Caco-2 (cell line): ENCODE data around the gene PROX1. TPM values are rescaled to one million over a fixed set of nuclear protein-coding genes. Genes with fewer than 3 reads are reported as not detected.

Experiments
- BruUV-seq: library from RNA; stranded (reverse); fragments of 400-500 nt; replicated peaks from 2 replicates; lab custom pipeline; 2021; lab: Mats Ljungman, UMichigan
- CTCF ChIA-PET: fragments of 300-600 bp; sonication (Branson Sonifier 250); formaldehyde crosslinking; loops from one replicate; lab custom pipeline; 2022; ENCODE audit warnings: antibody characterized with exemption; lab: Charles Lee
- POLR2A ChIA-PET: fragments of 300-600 bp; sonication (Branson Sonifier 250); formaldehyde crosslinking; loops from one replicate; lab custom pipeline; 2022; ENCODE audit warnings: antibody characterized with exemption; lab: Charles Lee
- DNase-seq, 2 experiments: peaks; one replicate each; pipeline versions ENCODE4 v3.0.0 to v3.0.0-alpha.2; 2020 to 2022
- H3K27me3 ChIP-seq: replicated peaks from 2 replicates; pipeline ENCODE4 v1.6.0; 2011; ENCODE audit warnings: low read length; ENCODE audit not compliant: control insufficient read depth, insufficient read depth
- H3K36me3 ChIP-seq: 2 replicates; pipeline ENCODE4 v1.5.1; 2011; ENCODE audit warnings: low read length; ENCODE audit not compliant: control insufficient read depth, insufficient read depth
- H3K4me1 ChIP-seq: fragments of 250-450 bp; sonication (Bioruptor Pico); 2 replicates; pipeline ENCODE4 v1.5.1; 2020; ENCODE audit warnings: mild to moderate bottlenecking
- H3K4me3 ChIP-seq: 2 replicates; pipeline ENCODE4 v1.5.1; 2011; ENCODE audit warnings: low read depth, mild to moderate bottlenecking, control low read depth, low read length
- H3K9me3 ChIP-seq: fragments of 250-450 bp; sonication (Bioruptor Pico); 2 replicates; pipeline ENCODE4 v1.5.1; 2020; ENCODE audit warnings: mild to moderate bottlenecking, moderate library complexity
- H3K27ac Mint-ChIP-seq: one replicate; pipeline ENCODE4 v1.8.0; 2022; ENCODE audit warnings: mixed read lengths; ENCODE audit not compliant: unreplicated experiment
- H3K27me3 Mint-ChIP-seq: one replicate; pipeline ENCODE4 v1.8.0; 2022; ENCODE audit warnings: mixed read lengths; ENCODE audit not compliant: insufficient read depth, unreplicated experiment
- H3K36me3 Mint-ChIP-seq: one replicate; pipeline ENCODE4 v1.8.0; 2022; ENCODE audit warnings: mild to moderate bottlenecking, mixed read lengths; ENCODE audit not compliant: insufficient read depth, unreplicated experiment
- H3K4me1 Mint-ChIP-seq: one replicate; pipeline ENCODE4 v1.8.0; 2022; ENCODE audit warnings: low read depth, mixed read lengths; ENCODE audit not compliant: unreplicated experiment
- H3K4me3 Mint-ChIP-seq: one replicate; pipeline ENCODE4 v1.8.0; 2022; ENCODE audit warnings: mild to moderate bottlenecking, moderate library complexity, mixed read lengths; ENCODE audit not compliant: unreplicated experiment
- H3K9me3 Mint-ChIP-seq: one replicate; pipeline ENCODE4 v1.8.0; 2022; ENCODE audit warnings: mixed read lengths; ENCODE audit not compliant: unreplicated experiment
- intact Hi-C: fragments of 100-400 bp; cut with micrococcal nuclease; formaldehyde crosslinking; loops from one replicate; pipeline ENCODE4 v1.10.0; 2022; ENCODE audit not compliant: unreplicated experiment
- total RNA-seq: library from RNA; stranded (reverse); gene quantifications from 2 replicates; pipeline ENCODE4 v1.2.3, GENCODE V29; 2022
- TF ChIP-seq, protein P1 (sequence below), 2 experiments: fragments of 200-600 bp in 1 of 2; IDR thresholded peaks; 1 replicate in 1 of 2; 2 replicates in 1 of 2; pipeline versions ENCODE4 v1.5.1 to v1.8.0; 2011 to 2022; ENCODE audit warnings: antibody characterized with exemption in 1 of 2, control low read depth in 1 of 2, inconsistent platforms in 1 of 2, low read depth in 1 of 2, low read length in 1 of 2, mild to moderate bottlenecking in 1 of 2, moderate library complexity in 1 of 2; ENCODE audit not compliant: insufficient read depth in 1 of 2, severe bottlenecking in 1 of 2, unreplicated experiment in 1 of 2

The PROX1 gene
- total RNA-seq, 1 experiment from 2014 or later: 17.6 TPM

DNA sequence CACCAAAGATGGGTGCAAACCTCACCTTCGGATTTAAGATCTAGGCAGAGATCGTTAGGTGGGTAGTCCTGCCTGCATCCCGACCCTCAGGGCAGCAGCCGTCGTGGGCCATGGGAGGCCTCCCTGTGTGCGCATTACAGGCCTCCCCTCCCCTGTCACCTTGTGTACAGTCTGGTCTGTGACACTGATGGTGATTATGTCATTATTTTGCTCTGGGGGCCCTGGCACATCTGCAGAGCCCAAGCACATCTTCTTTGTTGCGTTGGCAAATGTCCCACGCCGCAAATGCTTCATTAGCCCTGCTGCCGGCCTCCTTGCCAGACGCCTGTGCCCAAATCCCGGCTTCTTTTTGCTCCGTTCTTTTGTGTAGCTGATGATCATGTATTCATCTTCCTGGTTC is 31.7 kb downstream of the PROX1 start:
- ChIA-PET CTCF (no interaction called here), POLR2A (no interaction called here)
- H3K27ac Mint-ChIP-seq: no peak overlapping the region
- Histone ChIP-seq H3K27me3 (no peaks in the 10 kb centered on the region), H3K36me3 (0 out of 2 replicates have a peak, but pooled peaks cover 1% of the 10 kb centered on the region), H3K9me3 (no peaks in the 10 kb centered on the region), H3K4me3 (no peak overlapping the region), H3K4me1 (no peaks in the 10 kb centered on the region)
- no peak overlapping the region for H3K4me3 Mint-ChIP-seq
- intact Hi-C loops: no loop called here
- no peak for DNase-seq
- H3K36me3 Mint-ChIP-seq: peaks cover 4% of the 10 kb centered on the region
- BruUV-seq: no TSS peak
- TF ChIP-seq, protein P1, sequence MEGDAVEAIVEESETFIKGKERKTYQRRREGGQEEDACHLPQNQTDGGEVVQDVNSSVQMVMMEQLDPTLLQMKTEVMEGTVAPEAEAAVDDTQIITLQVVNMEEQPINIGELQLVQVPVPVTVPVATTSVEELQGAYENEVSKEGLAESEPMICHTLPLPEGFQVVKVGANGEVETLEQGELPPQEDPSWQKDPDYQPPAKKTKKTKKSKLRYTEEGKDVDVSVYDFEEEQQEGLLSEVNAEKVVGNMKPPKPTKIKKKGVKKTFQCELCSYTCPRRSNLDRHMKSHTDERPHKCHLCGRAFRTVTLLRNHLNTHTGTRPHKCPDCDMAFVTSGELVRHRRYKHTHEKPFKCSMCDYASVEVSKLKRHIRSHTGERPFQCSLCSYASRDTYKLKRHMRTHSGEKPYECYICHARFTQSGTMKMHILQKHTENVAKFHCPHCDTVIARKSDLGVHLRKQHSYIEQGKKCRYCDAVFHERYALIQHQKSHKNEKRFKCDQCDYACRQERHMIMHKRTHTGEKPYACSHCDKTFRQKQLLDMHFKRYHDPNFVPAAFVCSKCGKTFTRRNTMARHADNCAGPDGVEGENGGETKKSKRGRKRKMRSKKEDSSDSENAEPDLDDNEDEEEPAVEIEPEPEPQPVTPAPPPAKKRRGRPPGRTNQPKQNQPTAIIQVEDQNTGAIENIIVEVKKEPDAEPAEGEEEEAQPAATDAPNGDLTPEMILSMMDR (IDR thresholded peaks at IDR 0.05; ENCODE audit: insufficient read depth in 1 of 2, low read depth in 1 of 2, low read length in 1 of 2, severe bottlenecking in 1 of 2, unreplicated experiment in 1 of 2): no peak
- H3K4me1 Mint-ChIP-seq: no peaks in the 10 kb centered on the region
- no peaks in the 10 kb centered on the region for H3K27me3 Mint-ChIP-seq
- no peaks in the 10 kb centered on the region for H3K9me3 Mint-ChIP-seq

GRCh38 chr1:214021321-214021720 is 33.5 kb downstream of the PROX1 start:
- H3K36me3 ChIP-seq: peaks cover 1% of the 10 kb centered on the region; the same call in 1 of the 2 replicates
- CTCF ChIA-PET: no interaction called here

GRCh38 chr1:214022229-214022791 is 34.5 kb downstream of the PROX1 start:
- TF ChIP-seq, protein P1 (IDR thresholded peaks at IDR 0.05; ENCODE audit: insufficient read depth in 1 of 2, low read depth in 1 of 2, low read length in 1 of 2, severe bottlenecking in 1 of 2, unreplicated experiment in 1 of 2): no peak
- no peak for DNase-seq
- Histone ChIP-seq H3K36me3 (peaks cover 1% of the 10 kb centered on the region; the same call in 1 of the 2 replicates), H3K4me1 (0 out of 2 replicates have a peak, but pooled peaks cover under 1% of the 10 kb centered on the region), H3K4me3 (no peak overlapping the region), H3K27me3 (no peaks in the 10 kb centered on the region), H3K9me3 (no peaks in the 10 kb centered on the region)
- peaks cover 6% of the 10 kb centered on the region for H3K4me1 Mint-ChIP-seq
- no peak overlapping the region for H3K27ac Mint-ChIP-seq
- H3K4me3 Mint-ChIP-seq: no peak overlapping the region
- ChIA-PET CTCF (interaction anchor here (0.6 kb wide), 1 partner anchor 777 kb away, joined by 3 read pairs; no protein-coding TSS in a partner anchor), POLR2A (no interaction called here)
- H3K9me3 Mint-ChIP-seq: no peaks in the 10 kb centered on the region
- intact Hi-C loops: no loop called here
- no peaks in the 10 kb centered on the region for H3K36me3 Mint-ChIP-seq
- no peaks in the 10 kb centered on the region for H3K27me3 Mint-ChIP-seq
- BruUV-seq: no TSS peak

More at GRCh38 chr1:214021321-214021720, 33.5 kb downstream of the PROX1 start:
- no peak overlapping the region for H3K27ac Mint-ChIP-seq
- no peaks in the 10 kb centered on the region for H3K9me3 ChIP-seq
- no peaks in the 10 kb centered on the region for H3K4me1 Mint-ChIP-seq
- H3K36me3 Mint-ChIP-seq: no peaks in the 10 kb centered on the region
- intact Hi-C loops: no loop called here
- H3K4me3 ChIP-seq: no peak overlapping the region
- no peaks in the 10 kb centered on the region for H3K27me3 Mint-ChIP-seq
- no peak overlapping the region for H3K4me3 Mint-ChIP-seq
- TF ChIP-seq, protein P1 (IDR thresholded peaks at IDR 0.05; ENCODE audit: insufficient read depth in 1 of 2, low read depth in 1 of 2, low read length in 1 of 2, severe bottlenecking in 1 of 2, unreplicated experiment in 1 of 2): no peak
- DNase-seq: no peak
- H3K27me3 ChIP-seq: no peaks in the 10 kb centered on the region
- H3K9me3 Mint-ChIP-seq: no peaks in the 10 kb centered on the region
- POLR2A ChIA-PET: no interaction called here
- BruUV-seq: no TSS peak
- no peaks in the 10 kb centered on the region for H3K4me1 ChIP-seq
